Panc1 (cell line): ENCODE data around the gene ERG28. TPM values are rescaled to one million over a fixed set of nuclear protein-coding genes. Genes with fewer than 3 reads are reported as not detected.

Source experiments
- ATAC-seq: fragments of 200-7000 bp; cut with Tn5 transposase; 2 replicates; pipeline ENCODE4 v1.9.1; 2020; ENCODE audit warnings: mild to moderate bottlenecking, moderate library complexity
- BruUV-seq: library from RNA; stranded (reverse); fragments of 400-500 nt; replicated peaks from 2 replicates; lab custom pipeline; 2021; lab: Mats Ljungman, UMichigan
- CTCF ChIA-PET: fragments of 300-600 bp; sonication (Branson Sonifier 250); formaldehyde crosslinking; loops from one replicate; lab custom pipeline; 2022; ENCODE audit warnings: antibody characterized with exemption; lab: Charles Lee
- POLR2A ChIA-PET: fragments of 300-600 bp; sonication (Branson Sonifier 250); formaldehyde crosslinking; loops from one replicate; lab custom pipeline; 2022; ENCODE audit warnings: antibody characterized with exemption; lab: Charles Lee
- DNase-seq: peaks from one replicate; pipeline ENCODE4 v3.0.0-alpha.2; 2010; ENCODE audit warnings: low read depth, low spot score
- H3K27ac ChIP-seq: 2 replicates; pipeline ENCODE4 v1.5.1; 2011; ENCODE audit warnings: mild to moderate bottlenecking, low read length, inconsistent platforms
- H3K27me3 ChIP-seq: fragments of 200-500 bp; sonication (Bioruptor generic); 2 replicates; pipeline ENCODE4 v1.6.0; 2014; ENCODE audit warnings: low read length, inconsistent platforms; ENCODE audit not compliant: control insufficient read depth, insufficient read depth
- H3K36me3 ChIP-seq: fragments of 200-500 bp; sonication (Bioruptor generic); 2 replicates; pipeline ENCODE4 v1.5.1; 2014; ENCODE audit warnings: inconsistent platforms, mild to moderate bottlenecking, low read length, moderate library complexity; ENCODE audit not compliant: control insufficient read depth, insufficient read depth
- H3K4me1 ChIP-seq: 2 replicates; pipeline ENCODE4 v1.5.1; 2011; ENCODE audit warnings: inconsistent platforms, mild to moderate bottlenecking, low read length, moderate library complexity; ENCODE audit not compliant: control insufficient read depth, insufficient read depth
- H3K4me3 ChIP-seq, 2 experiments: 2 replicates each; pipeline ENCODE4 v1.5.1; 2011 to 2012; ENCODE audit warnings: low read depth in 2 of 2, low read length in 2 of 2, mild to moderate bottlenecking in 2 of 2, inconsistent platforms in 1 of 2, moderate library complexity in 1 of 2
- H3K9me3 ChIP-seq: fragments of 200-500 bp; sonication (Bioruptor generic); 2 replicates; pipeline ENCODE4 v1.5.1; 2014; ENCODE audit warnings: low read depth, mild to moderate bottlenecking, inconsistent platforms, low read length, moderate library complexity; ENCODE audit not compliant: control insufficient read depth, insufficient read depth
- CTCF ChIP-seq: fragments of 450-650 bp; IDR thresholded peaks from 2 replicates; pipeline ENCODE4 v1.5.1; 2017; ENCODE audit warnings: mild to moderate bottlenecking
- POLR2AphosphoS5 ChIP-seq: IDR thresholded peaks from 2 replicates; pipeline ENCODE4 v1.6.1; 2012; ENCODE audit warnings: mild to moderate bottlenecking, low read depth, low read length, moderate library complexity
- REST ChIP-seq, 2 experiments: IDR thresholded peaks; 2 replicates each; pipeline ENCODE4 v1.6.1; 2011 to 2012; ENCODE audit warnings: low read depth in 2 of 2, control low read depth in 1 of 2, low read length in 1 of 2, mild to moderate bottlenecking in 1 of 2, moderate library complexity in 1 of 2; ENCODE audit not compliant: insufficient read depth in 1 of 2
- SIN3A ChIP-seq: IDR thresholded peaks from 2 replicates; pipeline ENCODE4 v1.6.1; 2012; ENCODE audit warnings: low read depth, mild to moderate bottlenecking, low read length, moderate library complexity, borderline replicate concordance; ENCODE audit not compliant: insufficient read depth
- TCF7L2 ChIP-seq: IDR thresholded peaks from 2 replicates; pipeline ENCODE4 v1.6.1; 2011; ENCODE audit warnings: mild to moderate bottlenecking, low read depth, low read length, inconsistent platforms
- in situ Hi-C: cut with HindIII; loops from 2 replicates; pipeline ENCODE4 v1.10.0; 2016; ENCODE audit warnings: low sequenced_read_pairs, low pct_unique_long_range_greater_than_20kb
- intact Hi-C: fragments of 100-400 bp; cut with micrococcal nuclease; formaldehyde crosslinking; loops from one replicate; pipeline ENCODE4 v1.10.0; 2022; ENCODE audit not compliant: unreplicated experiment
- total RNA-seq: library from RNA; stranded (reverse); gene quantifications from one replicate; pipeline ENCODE4 v1.2.1, GENCODE V29; 2021; ENCODE audit not compliant: unreplicated experiment

Gene ERG28
- total RNA-seq, 1 experiment from 2014 or later = 23.1 TPM

- H3K27ac ChIP-seq = no peak overlapping the region
- BruUV-seq = no TSS peak
- ChIA-PET CTCF (no interaction called here), POLR2A (no interaction called here)
- H3K27me3 ChIP-seq = no peaks in the 10 kb centered on the region
- no peaks in the 10 kb centered on the region for H3K4me1 ChIP-seq
- ATAC-seq (no peak), DNase-seq (no peak)
- no peak overlapping the region for H3K4me3 ChIP-seq
- TF ChIP-seq REST (IDR thresholded peaks at IDR 0.05; ENCODE audit: insufficient read depth in 1 of 2, low read depth in 2 of 2, low read length in 1 of 2) (no peak), TCF7L2 (no peak), POLR2AphosphoS5 (no peak), CTCF (no peak), SIN3A (no peak)
- H3K36me3 ChIP-seq = no peaks in the 10 kb centered on the region
- in situ Hi-C loops (no loop called here), intact Hi-C loops (no loop called here)
- no peaks in the 10 kb centered on the region for H3K9me3 ChIP-seq
Observed at GRCh38 chr14:75636100-75636692, 24.5 kb downstream of the ERG28 start.

- no peak for ATAC-seq
- ChIA-PET POLR2A (no interaction called here), CTCF (no interaction called here)
- TF ChIP-seq POLR2AphosphoS5 (no peak), SIN3A (no peak), REST (IDR thresholded peaks at IDR 0.05; ENCODE audit: insufficient read depth in 1 of 2, low read depth in 2 of 2, low read length in 1 of 2) (no peak), TCF7L2 (no peak), CTCF (no peak)
- in situ Hi-C loops = no loop called here
- Histone ChIP-seq H3K36me3 (no peaks in the 10 kb centered on the region), H3K27me3 (no peaks in the 10 kb centered on the region), H3K4me1 (no peaks in the 10 kb centered on the region), H3K27ac (no peak overlapping the region), H3K4me3 (no peak overlapping the region), H3K9me3 (no peaks in the 10 kb centered on the region)
- no peak for DNase-seq
- BruUV-seq = no TSS peak
- intact Hi-C loops = no loop called here
Observed at GRCh38 chr14:75634848-75635247, 25.8 kb downstream of the ERG28 start.
